OCI-LY7 (cell line): Measurements from ENCODE around the gene CERCAM.

Source experiments
- CTCF ChIP-seq: fragments of 200-600 bp; sonication (generic); conservative IDR thresholded peaks from 2 replicates; pipeline ENCODE4 v1.5.1; 2014; ENCODE audit warnings: mild to moderate bottlenecking, antibody characterized with exemption, low read length, moderate library complexity, mixed read lengths
- EZH2phosphoT487 ChIP-seq: fragments of 200-600 bp; sonication (generic); IDR thresholded peaks from 2 replicates; pipeline ENCODE4 v1.6.1; 2018; ENCODE audit warnings: low read depth, borderline replicate concordance, mild to moderate bottlenecking, mixed run types, antibody characterized with exemption, low read length, moderate library complexity, mixed read lengths

GRCh38 chr9:128371630-128372117 lies 49.0 kb upstream of the CERCAM start:
- TF ChIP-seq CTCF (no peak), EZH2phosphoT487 (no peak)
